IPS-11a (cell line): Measurements from ENCODE around the gene ARMH3.
"Not testable (repeated sequence)": the region's sequence is repeated elsewhere in the genome, so short reads cannot be mapped to it uniquely, and the experiment has no call there.

Experiments used
- H3K4me3 ChIP-seq: one replicate; pipeline ENCODE4 v1.5.1; 2013; ENCODE audit warnings: low read depth, low read length, control low read depth

Gene ARMH3

DNA sequence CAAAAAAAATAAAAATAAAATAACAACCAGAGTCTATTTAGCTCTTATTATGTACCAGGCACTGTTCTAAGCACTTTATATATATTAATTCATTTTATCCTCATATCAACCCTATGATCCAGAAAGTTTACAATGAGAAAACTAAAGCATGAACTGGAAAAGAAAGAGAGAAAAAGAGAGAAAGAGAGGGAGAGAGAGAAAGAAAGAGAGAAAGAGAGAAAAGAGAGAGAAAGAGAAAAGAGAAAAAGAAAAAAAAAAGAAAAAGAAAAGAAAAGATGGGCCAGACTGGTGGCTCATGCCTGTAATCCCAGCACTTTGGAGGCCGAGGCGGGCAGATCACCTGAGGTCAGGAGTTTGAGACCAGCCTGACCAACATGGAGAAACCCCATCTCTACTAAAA lies 9.9 kb downstream of the ARMH3 start:
- H3K4me3 ChIP-seq, result no peak overlapping the region

DNA sequence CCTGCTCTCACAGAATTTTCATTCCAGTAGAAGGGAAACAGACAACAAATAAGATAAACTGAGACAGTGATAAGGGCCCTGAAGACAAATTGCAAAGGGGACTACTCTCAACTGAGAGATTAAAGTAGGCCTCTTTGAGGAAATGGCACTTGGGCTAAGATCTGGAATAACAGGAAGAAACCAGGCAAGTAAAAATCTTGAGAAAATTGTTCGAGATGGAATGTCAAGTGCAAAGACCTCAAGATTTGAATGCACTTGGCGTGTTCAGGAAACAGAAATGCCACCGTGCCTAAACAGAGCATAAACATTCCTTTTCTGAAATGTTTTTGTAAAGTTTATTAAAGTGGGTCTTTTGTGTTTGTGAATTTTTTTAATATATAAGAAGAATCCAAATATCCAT lies 10.7 kb downstream of the ARMH3 start:
- no peak overlapping the region for H3K4me3 ChIP-seq

DNA sequence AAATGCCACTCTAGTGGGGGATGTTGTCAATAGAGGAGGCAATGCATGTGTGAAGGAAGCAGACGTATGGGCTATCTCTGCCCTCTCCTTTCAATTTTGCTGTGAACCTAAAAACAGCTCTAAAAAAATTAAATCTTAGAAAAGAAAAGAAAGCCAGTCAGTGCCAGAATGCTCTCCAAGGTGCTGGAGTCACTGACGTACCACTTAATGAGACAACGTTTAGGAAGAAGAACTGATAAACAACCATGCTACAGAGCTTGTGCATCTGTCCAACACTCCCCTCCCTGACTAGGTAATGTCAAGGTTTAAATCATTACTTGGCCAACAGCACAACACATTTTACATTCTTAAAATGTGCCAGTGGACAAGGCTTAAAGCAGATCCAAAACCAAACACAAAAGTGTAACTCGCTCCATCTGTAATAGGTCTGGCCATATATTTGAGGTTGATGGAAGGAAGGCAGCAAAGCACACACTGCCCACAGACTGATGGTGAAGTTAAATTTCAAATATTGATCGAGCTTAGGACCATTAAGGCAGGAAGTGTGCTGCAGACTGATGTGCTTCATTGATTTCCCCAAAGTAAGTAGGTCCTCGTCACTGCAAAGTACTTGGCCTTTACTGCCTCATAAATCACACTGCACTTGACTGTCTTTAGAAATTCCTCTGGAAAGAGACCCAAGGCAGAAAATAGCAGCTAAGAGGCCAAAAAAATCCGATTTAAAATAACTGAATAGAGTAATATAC lies 15.5 kb downstream of the ARMH3 start:
- H3K4me3 ChIP-seq, result no peak overlapping the region

GRCh38 chr10:102038410-102038809 lies 17.6 kb downstream of the ARMH3 start:
- no peak overlapping the region for H3K4me3 ChIP-seq

DNA sequence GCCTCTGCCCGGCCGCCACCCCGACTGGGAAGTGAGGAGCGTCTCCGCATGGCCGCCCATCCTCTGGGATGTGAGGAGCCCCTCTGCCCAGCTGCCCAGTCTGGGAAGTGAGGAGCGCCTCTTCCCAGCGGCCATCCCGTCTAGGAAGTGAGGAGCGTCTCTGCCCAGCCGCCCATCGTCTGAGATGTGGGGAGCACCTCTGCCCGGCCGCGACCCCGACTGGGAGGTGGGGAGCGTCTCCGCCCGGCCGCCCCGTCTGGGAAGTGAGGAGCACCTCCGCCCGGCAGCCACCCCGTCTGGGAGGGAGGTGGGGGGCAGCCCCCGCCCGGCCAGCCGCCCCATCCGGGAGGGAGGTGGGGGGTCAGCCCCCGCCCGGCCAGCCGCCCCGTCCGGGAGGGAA lies 20.2 kb downstream of the ARMH3 start:
- not testable (repeated sequence) for H3K4me3 ChIP-seq

- H3K4me3 ChIP-seq, result no peak overlapping the region
These were observed 22.2 kb downstream of the ARMH3 start for GRCh38 chr10:102033787-102034186.

- no peak overlapping the region for H3K4me3 ChIP-seq
These were observed 28.7 kb downstream of the ARMH3 start for GRCh38 chr10:102027261-102027660.

- H3K4me3 ChIP-seq, result no peak overlapping the region
These were observed 31.2 kb downstream of the ARMH3 start for GRCh38 chr10:102024799-102025198.

DNA sequence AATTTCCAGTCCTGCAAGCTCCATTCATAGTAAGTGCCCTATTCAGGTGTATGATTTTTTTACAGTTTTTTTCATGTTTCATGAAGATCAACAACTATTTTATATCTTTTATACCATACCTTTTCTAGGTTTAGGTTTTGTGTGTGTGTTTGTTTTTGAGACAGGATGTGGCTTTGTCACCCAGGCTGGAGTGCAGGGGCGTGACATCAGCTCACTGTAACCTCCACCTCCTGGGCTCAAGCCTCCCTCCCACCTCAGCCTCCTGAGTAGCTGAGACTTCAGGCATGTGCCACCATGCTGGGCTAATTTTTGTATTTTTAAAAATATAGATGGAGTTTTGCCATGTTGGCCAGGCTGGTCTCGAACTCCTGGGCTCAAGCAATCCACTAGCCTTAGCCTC lies 35.0 kb downstream of the ARMH3 start:
- no peak overlapping the region for H3K4me3 ChIP-seq

- no peak overlapping the region for H3K4me3 ChIP-seq
These were observed 38.7 kb downstream of the ARMH3 start for GRCh38 chr10:102017295-102017694.

DNA sequence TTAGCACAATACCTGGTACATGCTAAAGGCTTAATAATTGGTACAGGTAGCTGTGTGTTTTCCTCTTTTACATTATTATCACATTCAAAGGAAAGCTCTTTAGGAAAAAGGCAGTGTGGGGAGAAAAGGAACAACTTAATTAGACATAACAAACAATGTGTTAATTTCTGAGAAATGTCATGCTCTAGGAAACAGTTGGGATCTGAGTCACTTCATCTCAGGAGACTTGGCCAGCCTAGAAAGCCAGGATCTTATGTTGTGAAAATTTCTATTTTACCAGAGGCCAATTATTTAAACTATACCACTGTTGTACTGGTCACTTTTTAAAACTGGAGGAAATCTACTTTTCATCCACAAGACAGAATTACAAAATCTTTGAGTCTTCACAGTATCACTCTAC lies 39.6 kb downstream of the ARMH3 start:
- no peak overlapping the region for H3K4me3 ChIP-seq

DNA sequence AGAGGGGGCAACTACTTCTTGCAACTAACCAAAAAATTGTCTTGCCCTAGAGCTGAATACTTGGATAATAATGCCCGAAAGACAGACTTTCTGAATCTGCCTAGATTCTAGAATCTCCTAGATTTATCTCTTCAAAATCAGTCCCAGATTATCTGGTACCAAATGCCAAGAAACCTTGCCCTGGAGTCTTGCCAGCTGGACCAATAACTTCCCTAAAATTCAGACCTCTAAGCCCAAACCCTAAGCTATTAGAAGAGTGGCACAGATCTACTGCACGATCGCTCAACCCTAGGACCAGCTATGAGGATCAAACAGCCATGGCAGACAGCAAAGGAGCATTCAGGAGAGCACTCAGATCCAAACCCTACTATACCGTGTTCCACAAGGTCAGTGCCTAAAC lies 45.0 kb downstream of the ARMH3 start:
- H3K4me3 ChIP-seq, result no peak overlapping the region

DNA sequence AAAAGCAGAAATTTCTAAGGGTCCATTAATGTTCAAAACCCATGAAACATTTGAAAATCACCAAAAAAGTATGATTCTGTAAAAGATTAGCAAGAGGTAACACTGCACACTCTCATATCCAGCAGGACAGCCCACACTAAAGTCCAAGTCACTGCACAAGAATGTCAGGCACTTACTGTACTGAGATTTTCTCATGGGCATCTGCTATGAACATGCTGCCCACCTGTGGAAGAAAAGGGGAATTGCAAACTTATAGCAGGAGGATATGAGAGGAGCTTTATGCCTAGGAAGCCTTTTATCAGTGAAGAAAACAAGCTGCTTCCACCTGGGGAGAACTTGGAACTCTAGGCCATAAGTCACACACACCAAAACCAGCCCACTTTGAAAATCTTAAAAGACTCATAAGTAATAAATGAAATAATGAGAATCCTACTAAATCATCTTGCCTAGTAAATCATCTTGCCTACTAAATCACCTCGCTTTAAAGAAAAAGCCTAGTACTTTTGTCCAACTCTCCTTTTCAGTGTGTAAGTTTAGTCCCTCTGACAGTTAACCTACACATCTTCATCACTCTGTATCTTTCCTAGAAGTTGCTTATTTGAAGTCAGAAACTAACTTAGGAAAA lies 46.1 kb downstream of the ARMH3 start:
- no peak overlapping the region for H3K4me3 ChIP-seq

DNA sequence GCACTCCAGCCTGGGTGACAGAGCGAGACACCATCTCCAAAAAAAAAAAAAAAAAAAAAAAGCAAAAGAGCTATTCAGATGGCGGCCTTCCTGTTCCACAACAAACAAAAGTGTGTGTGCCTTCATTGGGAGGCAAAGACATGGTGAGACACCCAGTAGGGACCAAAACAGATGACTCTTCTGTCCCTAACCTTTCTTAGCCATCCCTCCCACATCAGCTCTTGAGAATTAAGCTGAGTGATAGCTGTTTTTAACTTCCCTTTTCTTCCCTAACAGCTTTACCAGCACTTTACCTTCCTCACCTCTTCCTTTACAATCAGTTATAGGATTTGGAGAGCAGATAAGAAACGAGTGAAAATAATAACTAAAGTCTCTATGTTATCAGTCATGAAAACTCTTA lies 48.2 kb downstream of the ARMH3 start:
- H3K4me3 ChIP-seq, result no peak overlapping the region

- H3K4me3 ChIP-seq, result not testable (repeated sequence)
These were observed 48.9 kb downstream of the ARMH3 start for GRCh38 chr10:102007031-102007430.

- H3K4me3 ChIP-seq, result no peak overlapping the region
These were observed 51.6 kb downstream of the ARMH3 start for GRCh38 chr10:102004376-102004775.

GRCh38 chr10:102003541-102003940 lies 52.4 kb downstream of the ARMH3 start:
- H3K4me3 ChIP-seq, result no peak overlapping the region

- H3K4me3 ChIP-seq, result no peak overlapping the region
These were observed 54.4 kb downstream of the ARMH3 start for GRCh38 chr10:102001435-102002068.

- H3K4me3 ChIP-seq, result no peak overlapping the region
These were observed 58.2 kb downstream of the ARMH3 start for GRCh38 chr10:101997803-101998202.

DNA sequence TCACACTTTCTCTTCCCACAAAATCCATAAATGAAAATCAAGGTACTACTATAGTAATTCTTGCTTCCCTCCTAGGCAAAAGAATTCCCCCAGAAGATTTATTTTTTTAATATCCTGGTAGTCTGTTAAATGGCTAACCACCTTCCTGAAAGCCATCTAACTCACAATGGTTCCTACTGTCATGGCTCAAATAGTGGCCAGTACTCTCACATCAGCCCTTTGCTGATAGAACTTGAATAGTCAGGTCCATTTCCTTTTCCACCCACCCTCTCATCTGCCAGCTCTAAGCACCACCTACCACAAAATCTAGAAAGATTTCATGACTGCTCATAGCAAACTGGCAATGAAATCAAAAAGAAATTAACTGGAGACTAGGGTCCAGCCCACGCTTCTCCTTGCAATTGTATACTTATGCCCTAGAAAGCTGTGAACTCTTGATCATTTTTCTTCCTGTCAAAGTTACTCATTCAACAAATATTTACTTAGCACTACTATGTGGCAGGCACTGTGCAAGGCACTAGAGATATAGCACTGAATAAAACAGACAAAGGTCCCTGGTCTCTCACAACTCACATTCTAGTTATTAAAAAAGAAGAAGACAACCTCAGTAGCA lies 60.4 kb downstream of the ARMH3 start:
- H3K4me3 ChIP-seq, result no peak overlapping the region

- H3K4me3 ChIP-seq, result no peak overlapping the region
These were observed 62.2 kb downstream of the ARMH3 start for GRCh38 chr10:101993651-101994200.

- H3K4me3 ChIP-seq, result no peak overlapping the region
These were observed 62.8 kb downstream of the ARMH3 start for GRCh38 chr10:101993221-101993620.
